Measurements from ENCODE around the gene GABRG3. TPM values are rescaled to one million over a fixed set of nuclear protein-coding genes. Genes with fewer than 3 reads are reported as not detected.

The GABRG3 gene
- total RNA-seq, 3 donors from 2014 or later (not counting 1 experiment from before 2014, with no cell fraction given): not detected

- ATAC-seq (no peak), DNase-seq (no peak)
- Histone ChIP-seq H3K27me3 (ENCODE audit: control insufficient read depth, insufficient read depth, low read length) (no peaks in the 10 kb centered on the region), H3K4me1 (ENCODE audit: control insufficient read depth, insufficient read depth, low read length) (no peaks in the 10 kb centered on the region), H3K4me3 (ENCODE audit: low read length) (no peak overlapping the region), H3K27ac (ENCODE audit: low read length) (no peak overlapping the region), H3K36me3 (ENCODE audit: control insufficient read depth, insufficient read depth, low read length) (no peaks in the 10 kb centered on the region), H3K9me3 (ENCODE audit: control insufficient read depth, insufficient read depth, low read length) (no peaks in the 10 kb centered on the region)
- 87% methylated on average over 4 of the region's 4 CpGs for WGBS (ENCODE audit: insufficient coverage)
- H3K36me3 Mint-ChIP-seq: no peaks in the 10 kb centered on the region
- H3K27ac Mint-ChIP-seq: no peak overlapping the region
- intact Hi-C loops (cut with micrococcal nuclease): no loop called here
- TF ChIP-seq CTCF (IDR thresholded peaks at IDR 0.05): no peak
- peaks cover 5 to 6% of the 10 kb centered on the region in 2 donors for H3K9me3 Mint-ChIP-seq
- no peaks in the 10 kb centered on the region for H3K4me1 Mint-ChIP-seq
- H3K27me3 Mint-ChIP-seq (ENCODE audit: low read depth in 2 of 2): no peaks in the 10 kb centered on the region
- no peak overlapping the region for H3K4me3 Mint-ChIP-seq
These were observed 41.4 kb upstream of the GABRG3 start for GRCh38 chr15:26929588-26929987.

- H3K36me3 ChIP-seq (ENCODE audit: control insufficient read depth, insufficient read depth, low read length): no peaks in the 10 kb centered on the region
- Mint-ChIP-seq H3K36me3 (no peaks in the 10 kb centered on the region), H3K4me3 (no peak overlapping the region), H3K27ac (no peak overlapping the region), H3K4me1 (no peaks in the 10 kb centered on the region), H3K27me3 (ENCODE audit: low read depth in 2 of 2) (no peaks in the 10 kb centered on the region), H3K9me3 (peaks cover 8 to 9% of the 10 kb centered on the region in 2 donors)
- DNase-seq (no peak), ATAC-seq (no peak)
- no peak for TF ChIP-seq CTCF (IDR thresholded peaks at IDR 0.05)
- WGBS (ENCODE audit: insufficient coverage): 93% methylated on average over 6 of the region's 6 CpGs
- no peaks in the 10 kb centered on the region for H3K4me1 ChIP-seq (ENCODE audit: control insufficient read depth, insufficient read depth, low read length)
- H3K9me3 ChIP-seq (ENCODE audit: control insufficient read depth, insufficient read depth, low read length): peaks cover 3% of the 10 kb centered on the region
- no peak overlapping the region for H3K27ac ChIP-seq (ENCODE audit: low read length)
- no peaks in the 10 kb centered on the region for H3K27me3 ChIP-seq (ENCODE audit: control insufficient read depth, insufficient read depth, low read length)
- H3K4me3 ChIP-seq (ENCODE audit: low read length): no peak overlapping the region
- intact Hi-C loops (cut with micrococcal nuclease): no loop called here
These were observed 36.1 kb upstream of the GABRG3 start for GRCh38 chr15:26934848-26935247.

- Histone ChIP-seq H3K27me3 (ENCODE audit: control insufficient read depth, insufficient read depth, low read length) (no peaks in the 10 kb centered on the region), H3K4me3 (ENCODE audit: low read length) (no peak overlapping the region), H3K9me3 (ENCODE audit: control insufficient read depth, insufficient read depth, low read length) (peaks cover 3% of the 10 kb centered on the region), H3K36me3 (ENCODE audit: control insufficient read depth, insufficient read depth, low read length) (no peaks in the 10 kb centered on the region), H3K4me1 (ENCODE audit: control insufficient read depth, insufficient read depth, low read length) (no peaks in the 10 kb centered on the region), H3K27ac (ENCODE audit: low read length) (no peak overlapping the region)
- ATAC-seq (no peak), DNase-seq (no peak)
- H3K27ac Mint-ChIP-seq: no peak overlapping the region
- no peak for TF ChIP-seq CTCF (IDR thresholded peaks at IDR 0.05)
- no peak overlapping the region for H3K4me3 Mint-ChIP-seq
- peaks cover 8 to 9% of the 10 kb centered on the region in 2 donors for H3K9me3 Mint-ChIP-seq
- WGBS (ENCODE audit: insufficient coverage): 88% methylated on average over 12 of the region's 12 CpGs
- no peaks in the 10 kb centered on the region for H3K4me1 Mint-ChIP-seq
- intact Hi-C loops (cut with micrococcal nuclease): no loop called here
- H3K27me3 Mint-ChIP-seq (ENCODE audit: low read depth in 2 of 2): no peaks in the 10 kb centered on the region
- no peaks in the 10 kb centered on the region for H3K36me3 Mint-ChIP-seq
These were observed 35.7 kb upstream of the GABRG3 start for GRCh38 chr15:26935322-26935721.

GRCh38 chr15:26936502-26936901 is 34.5 kb upstream of the GABRG3 start:
- Histone ChIP-seq H3K27me3 (ENCODE audit: control insufficient read depth, insufficient read depth, low read length) (no peaks in the 10 kb centered on the region), H3K4me1 (ENCODE audit: control insufficient read depth, insufficient read depth, low read length) (no peaks in the 10 kb centered on the region), H3K9me3 (ENCODE audit: control insufficient read depth, insufficient read depth, low read length) (peaks cover 3% of the 10 kb centered on the region), H3K36me3 (ENCODE audit: control insufficient read depth, insufficient read depth, low read length) (no peaks in the 10 kb centered on the region), H3K27ac (ENCODE audit: low read length) (no peak overlapping the region), H3K4me3 (ENCODE audit: low read length) (no peak overlapping the region)
- ATAC-seq (no peak), DNase-seq (no peak)
- no peak for TF ChIP-seq CTCF (IDR thresholded peaks at IDR 0.05)
- Mint-ChIP-seq H3K9me3 (peaks cover 8 to 9% of the 10 kb centered on the region in 2 donors), H3K27me3 (ENCODE audit: low read depth in 2 of 2) (no peaks in the 10 kb centered on the region), H3K4me3 (no peak overlapping the region), H3K27ac (no peak overlapping the region), H3K36me3 (no peaks in the 10 kb centered on the region), H3K4me1 (no peaks in the 10 kb centered on the region)
- intact Hi-C loops (cut with micrococcal nuclease): no loop called here
- whole genome bisulfite sequencing (ENCODE audit: insufficient coverage): 90% methylated on average over 5 of the region's 5 CpGs
